GM21367 (cell line): ENCODE measurements around the gene CHMP1A.
"Not testable (repeated sequence)": the region's sequence is repeated elsewhere in the genome, so short reads cannot be mapped to it uniquely, and the experiment has no call there.

Source experiments
- ATAC-seq: cut with Tn5 transposase; IDR thresholded peaks from one replicate; pipeline ENCODE4 v1.9.1; 2021; ENCODE audit not compliant: unreplicated experiment

Gene CHMP1A

GRCh38 chr16:89693289-89693731, 35.8 kb upstream of the CHMP1A start:
- no peak for ATAC-seq

- no peak for ATAC-seq
Measured at GRCh38 chr16:89691986-89692569, 34.6 kb upstream of the CHMP1A start.

GRCh38 chr16:89691231-89691985, 33.9 kb upstream of the CHMP1A start:
- ATAC-seq = no peak

GRCh38 chr16:89690392-89690901, 32.9 kb upstream of the CHMP1A start:
- ATAC-seq = no peak

- ATAC-seq = not testable (repeated sequence)
Measured at GRCh38 chr16:89689621-89690020, 32.1 kb upstream of the CHMP1A start.

GRCh38 chr16:89689142-89689541, 31.6 kb upstream of the CHMP1A start:
- ATAC-seq = no peak

GRCh38 chr16:89688395-89688794, 30.9 kb upstream of the CHMP1A start:
- no peak for ATAC-seq

GRCh38 chr16:89687092-89687940, 29.8 kb upstream of the CHMP1A start:
- peak; percentile 23 for ATAC-seq

- peak; percentile 58 for ATAC-seq
Measured at GRCh38 chr16:89686520-89687091, 29.1 kb upstream of the CHMP1A start, which contains the start of gene CDK10. Gene CDK10 (plus strand): TSS chr16:89686689. CDS start chr16:89686711, 22 bp downstream.

- ATAC-seq = no peak
Measured at GRCh38 chr16:89685916-89686315, 28.4 kb upstream of the CHMP1A start.

GRCh38 chr16:89678258-89678657, 20.8 kb upstream of the CHMP1A start:
- no peak for ATAC-seq

- ATAC-seq = no peak
Measured at GRCh38 chr16:89672177-89672941, 14.9 kb upstream of the CHMP1A start.

GRCh38 chr16:89671565-89671964, 14.1 kb upstream of the CHMP1A start:
- not testable (repeated sequence) for ATAC-seq

- ATAC-seq = no peak
Measured at GRCh38 chr16:89670496-89671431, 13.3 kb upstream of the CHMP1A start.

GRCh38 chr16:89669755-89670154, 12.2 kb upstream of the CHMP1A start:
- no peak for ATAC-seq

- ATAC-seq = no peak
Measured at GRCh38 chr16:89668790-89669158, 11.3 kb upstream of the CHMP1A start.

GRCh38 chr16:89667633-89668032, 10.1 kb upstream of the CHMP1A start:
- ATAC-seq = no peak

GRCh38 chr16:89667000-89667399, 9.5 kb upstream of the CHMP1A start:
- ATAC-seq = not testable (repeated sequence)

- ATAC-seq = not testable (repeated sequence)
Measured at GRCh38 chr16:89664238-89664637, 6.7 kb upstream of the CHMP1A start.
